Natural killer cell (primary cell): ENCODE results near the gene EXD3. TPM values are rescaled to one million over a fixed set of nuclear protein-coding genes. Genes with fewer than 3 reads are reported as not detected.
A peak's percentile ranks its signal among the peaks of the same experiment; 100 is the strongest.

ENCODE experiments used
- ATAC-seq, 3 donors: fragments of 150-1000 bp in 2 of 3; fragments of 200-7000 bp in 1 of 3; cut with Tn5 transposase; 1 replicate in 1 of 3; 2 replicates in 2 of 3; pipeline ENCODE4 v1.10.0; 2021; ENCODE audit warnings: mild to moderate bottlenecking in 2 of 3, moderate library complexity in 2 of 3
- DNase-seq, 2 donors: peaks; one replicate each; pipeline versions ENCODE4 v3.0.0 to v3.0.0-alpha.2; 2013 to 2021; ENCODE audit warnings: mixed read lengths in 1 of 2
- H3K27ac ChIP-seq: one replicate; pipeline ENCODE4 v1.5.1; 2013; ENCODE audit warnings: mild to moderate bottlenecking, low read length
- H3K27me3 ChIP-seq: one replicate; pipeline ENCODE4 v1.6.1; 2013; ENCODE audit warnings: low read length; ENCODE audit not compliant: control insufficient read depth, insufficient read depth
- H3K36me3 ChIP-seq: one replicate; pipeline ENCODE4 v1.6.1; 2013; ENCODE audit warnings: low read length; ENCODE audit not compliant: control insufficient read depth, insufficient read depth
- H3K4me1 ChIP-seq: one replicate; pipeline ENCODE4 v1.6.1; 2013; ENCODE audit warnings: low read length; ENCODE audit not compliant: control insufficient read depth, insufficient read depth
- H3K4me3 ChIP-seq: one replicate; pipeline ENCODE4 v1.5.1; 2013; ENCODE audit warnings: low read length
- H3K9me3 ChIP-seq: one replicate; pipeline ENCODE4 v1.6.1; 2013; ENCODE audit warnings: low read length; ENCODE audit not compliant: control insufficient read depth, insufficient read depth
- H3K27ac Mint-ChIP-seq, 2 donors: one replicate each; pipeline ENCODE4 v1.8.0; 2022; ENCODE audit warnings: mild to moderate bottlenecking in 2 of 2, mixed read lengths in 2 of 2, moderate library complexity in 1 of 2
- H3K27me3 Mint-ChIP-seq, 2 donors: one replicate each; pipeline ENCODE4 v1.8.0; 2022; ENCODE audit warnings: low read depth in 2 of 2, mixed read lengths in 2 of 2
- H3K36me3 Mint-ChIP-seq: one replicate; pipeline ENCODE4 v1.8.0; 2022; ENCODE audit warnings: mixed read lengths
- H3K4me1 Mint-ChIP-seq, 2 donors: one replicate each; pipeline ENCODE4 v1.8.0; 2022; ENCODE audit warnings: mixed read lengths in 2 of 2
- H3K4me3 Mint-ChIP-seq: one replicate; pipeline ENCODE4 v1.8.0; 2022; ENCODE audit warnings: mild to moderate bottlenecking, moderate library complexity, mixed read lengths
- H3K9me3 Mint-ChIP-seq, 2 donors: one replicate each; pipeline ENCODE4 v1.8.0; 2022; ENCODE audit warnings: mixed read lengths in 2 of 2
- WGBS: methylation state at CpG from one replicate; pipeline ENCODE4 v1.1.7; 2013; ENCODE audit warnings: missing lambda C conversion rate; ENCODE audit not compliant: insufficient coverage; 5-methylcytosine and 5-hydroxymethylcytosine counted together
- intact Hi-C: fragments of 100-400 bp; cut with micrococcal nuclease; formaldehyde crosslinking; loops from one replicate; pipeline ENCODE4 v1.14.2; 2022
- total RNA-seq, 4 donors: library from RNA; stranded (reverse); fragments of 120-200 nt in 1 of 4; gene quantifications; one replicate each; pipeline versions ENCODE4 v1.2.3 to v1.2.4, GENCODE V29; 2013 to 2022
- TF ChIP-seq, protein P1 (sequence below): fragments of 200-600 bp; IDR thresholded peaks from one replicate; pipeline ENCODE4 v1.8.0; 2022; ENCODE audit warnings: antibody characterized with exemption

EXD3 gene
- total RNA-seq, 3 donors from 2014 or later (not counting 1 experiment from before 2014, with no cell fraction given) = 28.0 to 35.3 (median 29.6) TPM

DNA sequence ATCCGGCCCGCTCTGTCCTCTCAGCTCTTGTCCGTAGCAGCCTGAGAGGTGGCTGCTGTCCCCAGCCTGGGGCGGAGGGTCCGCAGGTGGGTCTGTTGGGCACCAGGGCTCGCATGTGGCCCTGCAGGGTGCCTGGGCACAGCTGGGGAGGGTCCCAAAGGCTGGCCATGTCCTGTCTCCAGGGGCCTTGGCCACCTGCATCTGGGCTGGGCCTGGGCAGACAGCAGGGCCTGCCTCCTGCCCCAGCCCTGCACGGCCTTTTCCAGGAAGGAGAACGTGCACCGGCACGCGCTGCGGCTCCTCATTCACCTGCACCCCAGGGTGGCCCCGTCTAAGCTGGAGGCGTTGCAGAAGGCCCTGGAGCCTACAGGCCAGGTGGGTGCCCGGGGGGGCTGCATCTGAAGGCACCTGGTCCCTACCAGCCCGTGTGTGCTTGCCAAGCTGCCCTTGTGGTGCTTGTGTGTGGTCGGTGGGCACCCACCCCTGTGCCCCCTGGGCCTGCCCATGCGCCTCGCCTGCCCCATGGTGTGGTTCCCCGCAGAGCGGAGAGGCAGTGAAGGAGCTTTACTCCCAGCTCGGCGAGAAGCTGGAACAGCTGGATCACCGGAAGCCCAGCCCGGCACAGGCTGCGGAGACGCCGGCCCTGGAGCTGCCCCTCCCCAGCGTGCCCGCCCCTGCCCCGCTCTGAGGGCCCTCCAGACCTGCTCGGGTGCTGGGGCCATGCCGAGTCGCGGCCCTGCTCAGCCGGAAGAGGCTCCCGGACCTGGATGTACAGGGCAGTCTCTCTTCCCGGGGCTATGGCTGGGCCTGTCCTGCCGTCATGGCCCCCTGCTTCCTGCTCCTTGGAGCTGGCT, 150.5 kb downstream of the EXD3 start:
- Histone ChIP-seq H3K4me3 (no peak overlapping the region), H3K27me3 (no peaks in the 10 kb centered on the region), H3K36me3 (peaks cover 19% of the 10 kb centered on the region), H3K27ac (no peak overlapping the region), H3K9me3 (no peaks in the 10 kb centered on the region), H3K4me1 (peaks cover 46% of the 10 kb centered on the region)
- no peak for ATAC-seq
- H3K27ac Mint-ChIP-seq = no peak overlapping the region
- H3K9me3 Mint-ChIP-seq = no peaks in the 10 kb centered on the region
- WGBS = 93% methylated on average over 39 of the region's 39 CpGs
- no peaks in the 10 kb centered on the region for H3K36me3 Mint-ChIP-seq
- no peak for DNase-seq
- TF ChIP-seq, protein P1, sequence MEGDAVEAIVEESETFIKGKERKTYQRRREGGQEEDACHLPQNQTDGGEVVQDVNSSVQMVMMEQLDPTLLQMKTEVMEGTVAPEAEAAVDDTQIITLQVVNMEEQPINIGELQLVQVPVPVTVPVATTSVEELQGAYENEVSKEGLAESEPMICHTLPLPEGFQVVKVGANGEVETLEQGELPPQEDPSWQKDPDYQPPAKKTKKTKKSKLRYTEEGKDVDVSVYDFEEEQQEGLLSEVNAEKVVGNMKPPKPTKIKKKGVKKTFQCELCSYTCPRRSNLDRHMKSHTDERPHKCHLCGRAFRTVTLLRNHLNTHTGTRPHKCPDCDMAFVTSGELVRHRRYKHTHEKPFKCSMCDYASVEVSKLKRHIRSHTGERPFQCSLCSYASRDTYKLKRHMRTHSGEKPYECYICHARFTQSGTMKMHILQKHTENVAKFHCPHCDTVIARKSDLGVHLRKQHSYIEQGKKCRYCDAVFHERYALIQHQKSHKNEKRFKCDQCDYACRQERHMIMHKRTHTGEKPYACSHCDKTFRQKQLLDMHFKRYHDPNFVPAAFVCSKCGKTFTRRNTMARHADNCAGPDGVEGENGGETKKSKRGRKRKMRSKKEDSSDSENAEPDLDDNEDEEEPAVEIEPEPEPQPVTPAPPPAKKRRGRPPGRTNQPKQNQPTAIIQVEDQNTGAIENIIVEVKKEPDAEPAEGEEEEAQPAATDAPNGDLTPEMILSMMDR = no peak
- H3K27me3 Mint-ChIP-seq = no peaks in the 10 kb centered on the region
- H3K4me1 Mint-ChIP-seq = peaks cover 11 to 40% of the 10 kb centered on the region in 2 donors
- no peak overlapping the region for H3K4me3 Mint-ChIP-seq
- intact Hi-C loops = no loop called here

DNA sequence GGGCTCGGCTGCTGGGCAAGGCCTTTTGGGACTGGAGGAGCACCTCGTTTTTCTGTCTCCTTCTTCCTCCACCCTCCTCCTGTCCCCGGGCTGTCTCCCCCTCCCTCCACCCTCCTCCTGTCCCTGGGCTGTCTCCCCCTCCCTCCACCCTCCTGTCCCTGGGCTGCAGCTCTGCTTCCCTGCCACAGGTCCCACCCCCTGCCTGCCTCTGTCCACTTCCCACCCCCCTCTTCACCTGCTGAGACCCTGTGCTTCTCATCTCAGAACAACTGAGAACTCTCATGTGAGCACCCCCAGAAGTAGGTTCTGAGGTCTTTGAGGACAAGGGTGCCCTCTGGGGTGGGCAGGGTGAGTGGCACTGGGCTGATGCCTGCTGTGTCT, 151.3 kb downstream of the EXD3 start:
- no peak for ATAC-seq
- peaks cover 25% of the 10 kb centered on the region for H3K36me3 ChIP-seq
- no peaks in the 10 kb centered on the region for H3K9me3 Mint-ChIP-seq

DNA sequence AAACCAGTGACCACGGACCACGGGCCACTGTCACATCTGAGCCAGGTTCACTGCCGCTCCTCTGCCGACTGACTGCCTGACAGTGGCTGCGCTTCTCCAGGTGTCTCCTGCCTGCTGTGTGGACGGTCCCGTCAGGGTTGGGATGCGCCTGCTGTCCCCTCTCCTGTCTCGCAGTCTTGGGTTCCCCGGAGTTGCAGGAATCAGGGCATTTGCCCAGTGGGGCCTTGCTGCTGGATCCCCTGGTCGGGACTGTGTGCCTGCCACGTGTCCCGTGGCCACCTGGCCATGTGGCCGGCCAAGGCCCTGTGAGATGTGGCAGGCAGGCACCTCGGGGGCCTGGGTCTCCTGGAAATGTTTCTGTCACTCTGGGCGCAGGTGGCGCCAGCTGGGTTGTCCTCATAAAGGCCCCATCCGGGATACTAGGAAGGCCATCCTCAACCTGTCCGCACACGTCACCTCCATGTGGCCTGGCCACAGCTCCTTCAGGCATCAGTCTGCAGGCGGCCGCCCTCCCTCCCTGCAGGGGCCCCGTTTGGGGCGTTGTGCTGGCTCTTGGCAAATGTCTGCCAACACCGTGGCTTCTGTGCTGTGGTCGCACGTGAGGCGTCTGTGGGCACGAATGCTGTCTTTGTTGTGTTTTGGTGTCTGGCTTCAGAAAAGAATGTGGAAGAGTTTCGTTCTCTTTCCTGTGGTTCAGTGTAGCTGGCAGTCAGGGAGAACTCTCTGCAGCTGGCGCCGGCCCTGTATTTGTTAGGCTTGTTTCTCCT, 151.8 kb downstream of the EXD3 start:
- Histone ChIP-seq H3K27me3 (no peaks in the 10 kb centered on the region), H3K9me3 (no peaks in the 10 kb centered on the region), H3K4me3 (no peak overlapping the region), H3K4me1 (peaks cover 33% of the 10 kb centered on the region), H3K36me3 (peaks cover 28% of the 10 kb centered on the region), H3K27ac (no peak overlapping the region)
- Mint-ChIP-seq H3K9me3 (no peaks in the 10 kb centered on the region), H3K36me3 (no peaks in the 10 kb centered on the region), H3K4me3 (no peak overlapping the region), H3K27me3 (no peaks in the 10 kb centered on the region), H3K27ac (no peak overlapping the region), H3K4me1 (peaks cover 11 to 29% of the 10 kb centered on the region in 2 donors)
- peak in 1 of 2 donors; percentile 62 for DNase-seq
- TF ChIP-seq, protein P1 = no peak
- ATAC-seq = peak in 2 of 3 donors; percentile 49 to 67
- intact Hi-C loops = no loop called here
- 50% methylated on average over 32 of the region's 32 CpGs for WGBS

More for the DNA sequence above, 151.3 kb downstream of the EXD3 start:
- Mint-ChIP-seq H3K4me1 (peaks cover 11 to 33% of the 10 kb centered on the region in 2 donors), H3K27ac (no peak overlapping the region), H3K4me3 (no peak overlapping the region), H3K36me3 (no peaks in the 10 kb centered on the region), H3K27me3 (no peaks in the 10 kb centered on the region)
- H3K27me3 ChIP-seq = no peaks in the 10 kb centered on the region
- no peaks in the 10 kb centered on the region for H3K9me3 ChIP-seq
- TF ChIP-seq, protein P1 = no peak
- H3K4me3 ChIP-seq = no peak overlapping the region
- H3K27ac ChIP-seq = no peak overlapping the region
- no peak for DNase-seq
- WGBS = 14% methylated on average over 3 of the region's 3 CpGs
- intact Hi-C loops = no loop called here
- H3K4me1 ChIP-seq = peaks cover 39% of the 10 kb centered on the region
